ENCODE results near the gene DNAJB11. TPM values are rescaled to one million over a fixed set of nuclear protein-coding genes. Genes with fewer than 3 reads are reported as not detected.
A peak's percentile ranks its signal among the peaks of the same experiment; 100 is the strongest.
"Not testable (repeated sequence)": the region's sequence is repeated elsewhere in the genome, so short reads cannot be mapped to it uniquely, and the experiment has no call there.

Gene DNAJB11
- total RNA-seq, 1 experiment from 2014 or later: 63.5 TPM

- peak; percentile 83 for DNase-seq (ENCODE audit: low spot score)
These were observed 46.8 kb downstream of the DNAJB11 start for GRCh38 chr3:186617036-186617946.

DNA sequence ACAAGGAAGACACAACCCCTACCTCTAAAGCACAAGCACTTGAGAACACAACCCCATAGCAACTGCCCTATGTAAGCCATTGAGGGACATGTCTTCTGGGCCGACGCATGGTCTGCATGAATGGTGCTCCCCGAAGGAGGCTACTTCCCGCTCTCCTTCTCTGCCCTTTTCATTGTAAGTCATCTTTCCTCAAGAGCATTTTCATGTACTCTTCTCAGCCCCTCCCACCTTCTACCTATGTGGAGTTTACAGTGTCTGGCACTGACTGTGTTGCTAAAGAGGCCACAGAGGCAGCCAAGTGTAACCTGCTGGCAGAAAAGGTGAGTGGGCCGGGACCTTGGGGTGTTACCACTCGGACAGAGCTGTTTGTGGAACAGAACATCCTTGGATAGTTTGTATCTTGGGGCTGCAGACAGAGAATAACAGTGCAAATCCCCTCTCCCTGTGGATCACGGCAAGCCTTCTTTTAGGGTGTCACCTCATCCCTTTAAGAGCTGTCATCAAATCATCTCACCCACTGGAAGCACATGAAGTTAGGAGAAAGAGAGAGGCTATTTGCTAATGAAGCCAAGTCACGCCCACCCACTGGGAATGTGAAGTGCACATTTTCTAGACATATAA, 47.9 kb downstream of the DNAJB11 start:
- DNase-seq (ENCODE audit: low spot score): no peak

DNA sequence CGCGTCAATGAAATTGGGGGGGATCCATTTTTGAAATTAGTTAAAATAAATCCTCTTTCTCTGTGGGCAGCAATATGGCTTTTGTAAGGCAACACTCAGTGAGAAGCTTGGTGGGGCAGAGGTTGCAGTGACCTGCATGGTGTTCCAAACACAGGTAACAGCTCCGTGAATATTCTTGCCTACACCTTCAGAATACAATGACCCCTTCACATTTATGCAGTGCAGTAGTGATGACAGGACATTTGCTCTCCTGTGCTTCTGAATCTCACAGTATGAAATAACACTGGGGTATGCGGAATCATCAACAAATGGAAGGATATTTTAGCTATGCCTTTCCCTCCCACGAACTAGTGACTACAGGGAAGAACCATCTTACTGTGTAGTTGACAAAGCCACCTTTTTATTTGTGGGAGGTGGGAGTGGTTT, 49.3 kb downstream of the DNAJB11 start:
- DNase-seq (ENCODE audit: low spot score): no peak

DNA sequence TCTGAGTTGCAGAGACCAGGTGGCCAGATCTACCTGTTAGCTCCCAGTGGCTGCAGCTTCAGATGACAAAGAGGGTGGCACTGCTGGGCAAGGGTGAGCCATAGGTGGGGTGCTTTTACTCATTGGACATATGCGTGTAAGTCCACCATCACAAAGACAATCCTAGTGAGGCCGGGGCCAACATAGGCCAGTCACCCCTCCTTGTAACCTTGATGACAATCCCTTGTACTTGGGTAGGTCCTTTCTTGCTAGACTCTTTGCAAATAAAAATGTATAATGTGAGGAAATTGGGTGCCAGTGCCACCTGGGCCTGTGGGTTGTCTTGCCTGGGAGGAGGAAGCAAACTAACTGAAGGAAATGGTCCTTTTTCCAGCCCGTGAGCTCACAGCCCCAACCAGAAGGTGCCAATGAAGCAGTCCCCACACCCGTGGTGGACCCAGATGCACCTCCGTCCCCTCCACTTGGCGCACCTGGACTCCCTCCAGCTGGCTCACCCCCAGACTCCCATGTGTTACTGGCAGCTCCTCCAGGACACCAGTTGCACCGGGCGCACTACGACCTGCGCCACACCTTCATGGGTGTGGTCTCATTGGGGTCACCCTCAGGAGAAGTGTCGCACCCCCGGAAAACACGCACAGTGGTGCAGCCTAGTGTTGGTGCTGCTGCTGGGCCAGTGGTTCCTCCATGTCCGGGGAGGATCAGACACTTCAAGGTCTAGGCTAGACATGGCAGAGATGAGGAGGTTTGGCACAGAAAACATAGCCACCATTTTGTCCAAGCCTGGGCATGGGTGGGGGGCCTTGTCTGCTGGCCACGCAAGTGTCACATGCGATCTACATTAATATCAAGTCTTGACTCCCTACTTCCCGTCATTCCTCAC, 49.9 kb downstream of the DNAJB11 start:
- DNase-seq (ENCODE audit: low spot score): no peak

GRCh38 chr3:186621894-186622650, 51.6 kb downstream of the DNAJB11 start:
- no peak for DNase-seq (ENCODE audit: low spot score)

DNA sequence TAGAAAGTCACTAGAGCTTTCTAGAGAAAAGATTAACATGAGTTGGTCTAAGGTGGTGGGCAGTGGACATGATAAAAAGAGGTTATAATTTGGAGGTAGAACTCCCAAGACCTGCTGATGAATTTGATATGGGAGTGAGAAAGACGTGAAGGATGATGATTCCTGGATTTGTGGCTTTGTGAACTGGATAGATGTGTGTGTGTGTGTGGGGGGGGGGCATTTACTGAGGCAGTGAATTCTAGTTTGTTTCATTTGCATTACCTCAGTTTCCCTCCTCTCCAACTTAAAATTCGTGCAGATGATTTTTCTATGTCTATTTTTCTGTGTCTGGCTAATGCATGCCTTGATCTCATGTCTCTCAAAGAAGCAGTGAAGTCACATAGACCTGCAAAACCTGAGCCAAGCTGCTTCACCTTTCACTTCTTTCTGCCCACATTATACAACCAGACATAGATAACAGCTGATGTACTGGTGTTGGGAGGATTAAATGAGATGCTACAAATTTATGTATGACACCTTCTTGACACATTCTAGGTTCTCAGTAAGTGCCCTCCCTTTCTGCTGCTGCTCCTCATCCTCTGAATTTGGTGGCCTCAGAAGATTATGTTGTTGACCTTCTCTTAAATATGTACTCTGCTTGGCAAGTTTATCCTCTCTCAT, 52.3 kb downstream of the DNAJB11 start:
- no peak for DNase-seq (ENCODE audit: low spot score)

DNA sequence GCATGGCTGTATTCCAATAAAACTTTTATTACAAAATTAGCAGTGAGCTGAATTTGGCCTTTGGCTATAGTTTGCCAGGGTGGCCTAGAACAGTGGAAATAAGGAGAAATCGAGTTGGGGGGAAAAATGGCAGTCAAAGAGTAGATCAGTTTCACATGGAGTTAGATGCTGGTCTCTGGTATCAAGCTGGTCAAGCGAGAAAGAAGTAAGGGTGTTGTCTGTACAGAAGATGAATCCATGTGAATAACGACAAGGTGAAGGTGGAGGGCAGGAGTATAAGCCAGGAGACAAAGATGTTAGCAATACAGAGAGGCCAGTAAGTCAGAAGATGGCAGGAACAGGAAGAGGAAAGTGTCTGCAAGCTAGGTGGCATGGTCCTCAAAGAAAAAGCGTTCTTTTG, 54.1 kb downstream of the DNAJB11 start:
- no peak for DNase-seq (ENCODE audit: low spot score)

- no peak for DNase-seq (ENCODE audit: low spot score)
These were observed 55.1 kb downstream of the DNAJB11 start for GRCh38 chr3:186625600-186626042.

DNA sequence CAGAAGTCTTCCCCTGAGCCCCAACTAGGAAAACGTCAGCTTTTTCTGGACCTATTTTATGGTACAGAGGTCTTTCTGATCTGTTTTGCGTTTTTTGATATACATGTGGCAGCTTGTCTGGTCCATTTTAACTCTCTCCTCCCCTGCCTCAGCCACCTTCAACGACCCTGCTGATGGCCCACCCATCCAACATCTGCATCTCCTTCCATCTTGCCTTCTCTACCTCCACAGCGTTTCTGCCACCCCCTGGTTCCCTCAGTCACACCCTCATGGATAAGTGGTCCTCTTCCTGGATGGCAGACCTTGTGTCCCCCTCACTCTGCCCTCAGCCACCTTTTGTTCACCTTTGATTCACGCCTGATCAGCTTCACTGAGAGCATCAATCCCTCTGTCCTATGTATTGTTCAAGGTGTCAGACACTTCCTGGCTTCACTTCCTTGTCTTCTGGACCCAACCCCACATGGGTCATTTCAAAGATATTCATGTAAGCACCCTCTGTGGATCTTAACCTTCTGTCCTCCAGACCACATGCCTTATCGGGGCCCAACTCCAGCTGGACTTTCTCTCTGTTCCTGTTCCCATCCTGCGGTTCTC, 55.8 kb downstream of the DNAJB11 start:
- DNase-seq (ENCODE audit: low spot score): no peak

DNA sequence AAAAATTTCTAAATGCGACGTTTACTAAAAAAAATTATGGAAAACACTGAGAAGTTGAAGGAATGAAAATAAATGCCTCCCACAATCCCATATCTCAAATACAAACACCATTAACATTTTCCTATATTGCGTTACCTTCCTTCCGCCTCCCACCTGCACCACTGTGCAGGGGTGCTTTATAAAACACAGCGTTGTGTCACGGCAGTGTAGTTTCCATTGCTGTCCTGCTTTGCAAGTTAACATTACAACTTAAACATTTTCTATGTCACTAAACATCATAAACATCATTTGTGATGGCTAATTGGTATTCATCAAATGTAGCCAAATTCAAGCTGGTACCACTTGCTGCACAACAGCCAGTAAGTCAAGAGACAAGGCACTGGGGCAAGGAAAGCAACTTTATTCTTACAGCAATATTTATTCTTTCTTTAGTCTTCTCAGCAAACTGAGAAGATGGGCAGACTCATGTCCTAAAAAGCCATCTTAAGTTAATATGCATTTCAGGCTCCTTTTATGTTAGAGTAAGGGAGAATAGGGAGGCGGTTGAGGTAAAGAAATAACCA, 57.4 kb downstream of the DNAJB11 start:
- no peak for DNase-seq (ENCODE audit: low spot score)

- no peak for DNase-seq (ENCODE audit: low spot score)
These were observed 58.2 kb downstream of the DNAJB11 start for GRCh38 chr3:186628756-186629155.

- no peak for DNase-seq (ENCODE audit: low spot score)
These were observed 60.6 kb downstream of the DNAJB11 start for GRCh38 chr3:186630950-186631641.

DNA sequence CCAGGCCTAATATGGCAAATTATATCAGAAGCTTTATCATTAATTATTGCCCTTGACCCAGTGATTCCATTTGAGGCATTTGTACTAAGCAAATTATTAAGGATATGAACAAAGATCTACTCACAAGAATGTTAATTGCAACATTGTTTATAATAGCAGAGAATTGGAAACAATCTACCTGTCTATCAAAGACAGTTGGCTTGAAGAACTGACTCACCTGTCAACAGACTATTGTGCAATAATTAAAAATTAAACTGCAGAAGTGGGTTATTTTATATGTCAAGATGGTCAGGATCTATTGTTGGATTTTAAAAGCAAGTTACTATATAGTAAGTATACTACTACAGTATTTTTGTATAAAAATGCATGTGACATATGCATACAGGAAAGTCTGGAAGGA, 63.0 kb downstream of the DNAJB11 start:
- no peak for DNase-seq (ENCODE audit: low spot score)

DNA sequence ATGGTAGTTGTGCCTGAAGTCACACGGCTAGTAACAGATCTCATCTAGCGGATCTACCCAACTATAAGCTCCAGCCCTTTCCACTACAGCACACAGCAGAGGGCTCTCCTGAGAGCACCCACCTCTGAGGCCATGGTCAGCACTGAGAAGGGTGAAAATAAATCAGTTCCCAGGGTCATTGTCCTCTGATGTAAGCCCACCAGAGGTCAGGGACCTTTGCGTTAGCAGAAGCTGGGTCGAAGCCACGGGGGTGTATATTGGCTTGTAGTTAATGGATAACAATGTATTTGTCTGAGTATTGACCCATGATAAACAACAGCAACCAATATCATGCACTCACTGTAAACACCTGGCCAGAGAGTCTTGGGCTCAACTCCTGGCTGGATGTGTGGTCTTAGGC, 63.7 kb downstream of the DNAJB11 start:
- not testable (repeated sequence) for DNase-seq (ENCODE audit: low spot score)

Small RNA genes lying within 50 kb of the gene (small RNA-seq; reads per million reads assigned to genes)
- not detected for gene RF00017

Other genes starting within 250 kb of the DNAJB11 start
- gene DGKG, start 208.5 kb upstream of the DNAJB11 start, total RNA-seq (2014; rRNA removed; shearing (Covaris generic)): 0.36 and 4.0 TPM in 2 replicates
- gene CRYGS, start 26.3 kb upstream of the DNAJB11 start, total RNA-seq (2014; rRNA removed; shearing (Covaris generic)): 0.28 and 0.86 TPM in 2 replicates
- gene TBCCD1, start 3.4 kb upstream of the DNAJB11 start, total RNA-seq (2014; rRNA removed; shearing (Covaris generic)): 7.0 and 8.8 TPM in 2 replicates
- not detected in 2 replicates for gene AHSG, start 42.3 kb downstream of the DNAJB11 start, total RNA-seq (2014; rRNA removed; shearing (Covaris generic))
- gene FETUB, start 69.7 kb downstream of the DNAJB11 start, total RNA-seq (2014; rRNA removed; shearing (Covaris generic)): not detected in 2 replicates
- not detected in 2 replicates for gene HRG, start 95.3 kb downstream of the DNAJB11 start, total RNA-seq (2014; rRNA removed; shearing (Covaris generic))
- not detected in 2 replicates for gene KNG1, start 146.6 kb downstream of the DNAJB11 start, total RNA-seq (2014; rRNA removed; shearing (Covaris generic))
- 189 and 213 TPM in 2 replicates for gene EIF4A2, start 212.9 kb downstream of the DNAJB11 start, total RNA-seq (2014; rRNA removed; shearing (Covaris generic))
- 23.6 and 38.0 TPM in 2 replicates for gene RFC4, start 235.8 kb downstream of the DNAJB11 start, total RNA-seq (2014; rRNA removed; shearing (Covaris generic))

Data from HT-29 (cell line).